GM23338 (cell line): ENCODE data around the gene NTF3.

Experiments
- EZH2 ChIP-seq: fragments of 200-600 bp; sonication (generic); IDR thresholded peaks from one replicate; pipeline ENCODE4 v1.8.0; 2017; ENCODE audit warnings: antibody characterized with exemption, mild to moderate bottlenecking, low read depth; ENCODE audit not compliant: unreplicated experiment
- EZH2phosphoT487 ChIP-seq: fragments of 200-600 bp; sonication (generic); IDR thresholded peaks from one replicate; pipeline ENCODE4 v1.8.1; 2018; ENCODE audit warnings: antibody characterized with exemption; ENCODE audit not compliant: unreplicated experiment
- JUNB ChIP-seq: IDR thresholded peaks from one replicate; pipeline ENCODE4 v1.6.1; 2016; ENCODE audit warnings: antibody characterized with exemption; ENCODE audit not compliant: unreplicated experiment
- POLR2AphosphoS5 ChIP-seq: IDR thresholded peaks from 2 replicates; pipeline ENCODE4 v1.6.1; 2016; ENCODE audit warnings: antibody characterized with exemption, low read depth
- TF ChIP-seq, protein P1 (sequence below), 2 experiments: fragments of 200-600 bp in 1 of 2; sonication (generic) in 1 of 2; conservative IDR thresholded peaks; 2 replicates each; pipeline versions ENCODE4 v1.5.1 to v1.6.1; 2016 to 2017; ENCODE audit warnings: antibody characterized with exemption in 2 of 2, low read depth in 2 of 2, mild to moderate bottlenecking in 2 of 2, moderate library complexity in 1 of 2
- TF ChIP-seq, protein P2 (sequence below): IDR thresholded peaks from one replicate; pipeline ENCODE4 v1.6.1; 2018; ENCODE audit warnings: antibody characterized with exemption; ENCODE audit not compliant: unreplicated experiment

GRCh38 chr12:5492562-5492961 is 60.7 kb downstream of the NTF3 start:
- TF ChIP-seq, protein P1, sequence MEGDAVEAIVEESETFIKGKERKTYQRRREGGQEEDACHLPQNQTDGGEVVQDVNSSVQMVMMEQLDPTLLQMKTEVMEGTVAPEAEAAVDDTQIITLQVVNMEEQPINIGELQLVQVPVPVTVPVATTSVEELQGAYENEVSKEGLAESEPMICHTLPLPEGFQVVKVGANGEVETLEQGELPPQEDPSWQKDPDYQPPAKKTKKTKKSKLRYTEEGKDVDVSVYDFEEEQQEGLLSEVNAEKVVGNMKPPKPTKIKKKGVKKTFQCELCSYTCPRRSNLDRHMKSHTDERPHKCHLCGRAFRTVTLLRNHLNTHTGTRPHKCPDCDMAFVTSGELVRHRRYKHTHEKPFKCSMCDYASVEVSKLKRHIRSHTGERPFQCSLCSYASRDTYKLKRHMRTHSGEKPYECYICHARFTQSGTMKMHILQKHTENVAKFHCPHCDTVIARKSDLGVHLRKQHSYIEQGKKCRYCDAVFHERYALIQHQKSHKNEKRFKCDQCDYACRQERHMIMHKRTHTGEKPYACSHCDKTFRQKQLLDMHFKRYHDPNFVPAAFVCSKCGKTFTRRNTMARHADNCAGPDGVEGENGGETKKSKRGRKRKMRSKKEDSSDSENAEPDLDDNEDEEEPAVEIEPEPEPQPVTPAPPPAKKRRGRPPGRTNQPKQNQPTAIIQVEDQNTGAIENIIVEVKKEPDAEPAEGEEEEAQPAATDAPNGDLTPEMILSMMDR (conservative IDR thresholded peaks at IDR 0.05; ENCODE audit: low read depth in 2 of 2): no peak
- TF ChIP-seq, protein P2, sequence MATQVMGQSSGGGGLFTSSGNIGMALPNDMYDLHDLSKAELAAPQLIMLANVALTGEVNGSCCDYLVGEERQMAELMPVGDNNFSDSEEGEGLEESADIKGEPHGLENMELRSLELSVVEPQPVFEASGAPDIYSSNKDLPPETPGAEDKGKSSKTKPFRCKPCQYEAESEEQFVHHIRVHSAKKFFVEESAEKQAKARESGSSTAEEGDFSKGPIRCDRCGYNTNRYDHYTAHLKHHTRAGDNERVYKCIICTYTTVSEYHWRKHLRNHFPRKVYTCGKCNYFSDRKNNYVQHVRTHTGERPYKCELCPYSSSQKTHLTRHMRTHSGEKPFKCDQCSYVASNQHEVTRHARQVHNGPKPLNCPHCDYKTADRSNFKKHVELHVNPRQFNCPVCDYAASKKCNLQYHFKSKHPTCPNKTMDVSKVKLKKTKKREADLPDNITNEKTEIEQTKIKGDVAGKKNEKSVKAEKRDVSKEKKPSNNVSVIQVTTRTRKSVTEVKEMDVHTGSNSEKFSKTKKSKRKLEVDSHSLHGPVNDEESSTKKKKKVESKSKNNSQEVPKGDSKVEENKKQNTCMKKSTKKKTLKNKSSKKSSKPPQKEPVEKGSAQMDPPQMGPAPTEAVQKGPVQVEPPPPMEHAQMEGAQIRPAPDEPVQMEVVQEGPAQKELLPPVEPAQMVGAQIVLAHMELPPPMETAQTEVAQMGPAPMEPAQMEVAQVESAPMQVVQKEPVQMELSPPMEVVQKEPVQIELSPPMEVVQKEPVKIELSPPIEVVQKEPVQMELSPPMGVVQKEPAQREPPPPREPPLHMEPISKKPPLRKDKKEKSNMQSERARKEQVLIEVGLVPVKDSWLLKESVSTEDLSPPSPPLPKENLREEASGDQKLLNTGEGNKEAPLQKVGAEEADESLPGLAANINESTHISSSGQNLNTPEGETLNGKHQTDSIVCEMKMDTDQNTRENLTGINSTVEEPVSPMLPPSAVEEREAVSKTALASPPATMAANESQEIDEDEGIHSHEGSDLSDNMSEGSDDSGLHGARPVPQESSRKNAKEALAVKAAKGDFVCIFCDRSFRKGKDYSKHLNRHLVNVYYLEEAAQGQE: no peak
- TF ChIP-seq JUNB: no peak
- no peak for TF ChIP-seq POLR2AphosphoS5
- no peak for TF ChIP-seq EZH2
- no peak for TF ChIP-seq EZH2phosphoT487
